HuH-7.5 (cell line): ENCODE data around the gene SLC45A3.

ENCODE experiments used
- DNase-seq: peaks from one replicate; pipeline ENCODE4 v3.0.0; 2011; ENCODE audit warnings: low spot score

Gene SLC45A3

DNA sequence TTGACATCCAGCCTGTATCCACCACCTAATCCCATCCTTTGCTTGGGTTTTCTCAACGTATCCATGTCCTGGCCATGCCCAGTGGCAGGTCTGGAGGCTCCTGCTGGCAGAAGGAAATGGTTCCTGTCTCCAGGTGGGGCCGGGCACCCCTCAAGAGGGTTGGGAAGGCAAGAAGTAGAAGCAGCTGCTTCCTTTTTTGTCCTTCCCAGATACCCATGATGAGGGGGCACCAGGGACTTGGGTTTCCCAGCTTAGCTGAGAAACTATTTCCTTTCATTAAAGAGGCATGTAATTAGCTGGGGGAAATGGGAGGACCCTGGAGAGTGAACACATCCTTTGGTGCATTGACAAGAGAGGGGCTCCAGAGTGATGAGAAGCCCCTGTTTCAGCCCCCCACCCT, 21.1 kb upstream of the SLC45A3 start:
- no peak for DNase-seq

DNA sequence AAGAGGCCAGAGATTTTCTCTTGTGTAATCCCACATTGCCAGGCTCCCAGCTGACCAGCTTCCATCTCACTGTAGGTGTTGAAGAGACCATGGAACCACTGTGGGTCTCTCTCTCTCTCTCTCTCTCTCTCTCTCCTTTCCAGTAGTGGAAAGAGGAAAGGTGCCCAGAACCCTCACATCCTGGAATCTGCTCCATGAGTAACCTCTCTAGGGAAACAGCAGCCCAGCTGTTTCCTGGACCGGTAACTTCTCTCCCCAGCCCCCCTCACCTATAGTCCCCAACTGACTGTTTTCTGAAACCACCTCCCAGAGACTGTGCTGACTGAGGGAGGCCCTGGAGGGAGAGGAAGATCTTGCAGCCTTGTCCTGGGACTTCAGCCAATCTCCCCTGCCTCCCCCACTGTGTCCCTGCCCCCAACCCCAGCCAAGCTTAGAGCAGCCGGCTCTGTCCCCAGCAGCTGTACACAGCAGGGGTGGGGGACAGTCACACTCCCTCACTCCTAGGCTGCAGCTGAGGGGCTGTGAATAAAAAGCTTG, 20.6 kb upstream of the SLC45A3 start:
- no peak for DNase-seq

GRCh38 chr1:205699416-205699815, 19.1 kb upstream of the SLC45A3 start:
- no peak for DNase-seq

DNA sequence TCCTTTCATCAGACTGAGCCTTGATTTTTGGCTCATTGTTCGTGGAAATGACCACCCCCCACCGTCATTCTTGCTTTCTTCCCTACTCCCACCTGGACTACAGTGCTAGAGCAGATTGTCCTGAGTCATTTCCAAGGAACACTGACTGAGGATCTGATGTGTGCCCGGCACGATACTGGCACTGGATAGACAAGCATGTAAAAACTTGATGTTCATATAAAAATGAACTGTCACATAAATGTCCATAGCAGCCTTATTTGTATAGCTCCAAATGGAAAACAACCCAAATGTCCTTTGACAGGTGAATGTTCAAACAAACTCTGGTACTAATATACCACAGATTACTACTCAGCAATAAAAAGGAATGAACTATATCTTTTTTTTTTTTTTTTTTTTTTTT, 18.6 kb upstream of the SLC45A3 start:
- DNase-seq, result no peak

- DNase-seq, result no peak
Measured at GRCh38 chr1:205693421-205693991, 13.2 kb upstream of the SLC45A3 start.

GRCh38 chr1:205692423-205692822, 12.1 kb upstream of the SLC45A3 start:
- DNase-seq, result no peak

GRCh38 chr1:205690122-205690756, 9.9 kb upstream of the SLC45A3 start:
- no peak for DNase-seq

DNA sequence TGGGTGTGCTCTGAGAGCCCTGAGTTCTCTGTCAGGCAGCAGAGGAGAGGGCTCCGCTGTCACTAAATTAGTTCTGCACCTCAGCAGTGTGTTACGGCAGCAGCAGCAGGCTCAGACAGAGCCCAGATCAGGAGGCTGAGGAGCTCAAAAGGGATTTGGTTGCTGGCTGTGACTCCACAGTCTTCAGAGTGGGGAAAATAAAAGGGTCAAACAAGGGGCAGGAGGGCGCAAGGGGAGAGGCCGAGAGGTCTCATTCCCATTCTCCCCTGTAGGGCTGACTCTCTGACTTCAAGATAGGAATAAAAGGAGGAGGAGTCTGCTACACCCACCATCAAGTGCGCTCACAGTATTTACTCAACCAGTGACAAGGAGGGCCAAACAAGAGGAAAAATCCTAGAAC, 9.2 kb upstream of the SLC45A3 start:
- no peak for DNase-seq

DNA sequence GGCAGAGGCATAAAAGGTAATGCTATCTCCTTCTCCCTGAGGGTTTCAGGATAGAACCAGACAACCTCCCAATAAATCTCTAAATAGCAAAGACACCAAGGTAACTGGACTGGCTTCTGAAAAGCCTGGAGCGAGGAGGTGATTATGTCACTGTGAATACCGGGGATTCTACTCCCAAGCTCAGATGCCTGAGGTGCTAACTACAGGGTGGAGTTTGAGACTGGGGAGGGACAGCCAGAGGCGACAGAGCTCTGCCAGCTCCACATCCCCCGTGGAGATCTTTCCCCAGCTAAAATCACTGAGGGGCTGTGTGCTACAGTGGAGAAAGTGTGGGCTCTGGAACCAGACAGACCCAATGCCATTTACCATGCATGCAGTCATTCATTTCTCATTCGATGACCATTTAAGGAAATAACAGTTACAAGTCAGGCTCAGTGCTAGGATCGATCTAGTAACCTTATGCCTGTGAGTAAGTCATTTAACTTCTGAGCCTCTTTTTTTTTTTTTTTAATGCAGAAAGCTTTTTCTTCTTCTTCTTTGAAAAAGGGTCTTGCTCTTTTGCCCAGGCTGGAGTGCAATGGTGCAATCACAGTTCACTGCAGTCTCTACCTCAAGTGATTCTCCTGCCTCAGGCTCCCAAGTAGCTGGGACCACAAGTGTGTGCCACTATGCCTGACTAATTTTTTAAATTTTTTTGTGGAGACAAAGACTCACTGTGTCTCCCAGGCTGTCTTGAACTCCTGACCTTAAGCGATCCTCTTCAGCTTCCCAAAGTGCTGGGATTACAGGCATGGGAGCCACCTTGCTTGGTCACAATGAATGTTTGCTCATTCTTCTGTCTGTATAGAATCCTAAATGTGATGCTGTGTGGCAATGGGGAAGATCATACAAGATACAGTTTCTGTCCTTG, 8.1 kb upstream of the SLC45A3 start:
- DNase-seq, result no peak

GRCh38 chr1:205687242-205687641, 6.9 kb upstream of the SLC45A3 start:
- DNase-seq, result no peak

DNA sequence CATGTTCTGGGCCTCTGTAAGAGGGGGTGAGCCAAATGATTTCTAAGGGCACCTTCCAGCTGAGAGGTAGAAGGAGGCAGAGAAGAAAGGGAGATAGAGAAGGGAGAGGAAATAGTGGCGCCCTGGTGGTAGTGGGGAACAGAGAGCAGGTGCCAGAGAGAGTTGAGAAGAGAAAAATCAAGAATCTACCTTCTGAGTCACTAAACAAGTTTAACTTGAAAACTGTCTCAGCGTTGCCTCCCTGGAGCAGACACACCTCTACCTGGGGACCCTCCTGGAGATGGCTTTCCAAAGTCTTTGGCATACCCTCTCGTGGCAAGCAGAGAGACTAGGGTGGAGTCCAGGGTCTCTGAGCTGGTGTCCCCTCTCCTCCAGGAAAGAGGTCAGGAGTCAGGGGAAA, 1.1 kb upstream of the SLC45A3 start:
- no peak for DNase-seq

GRCh38 chr1:205678286-205679111, 1.8 kb downstream of the SLC45A3 start:
- no peak for DNase-seq

DNA sequence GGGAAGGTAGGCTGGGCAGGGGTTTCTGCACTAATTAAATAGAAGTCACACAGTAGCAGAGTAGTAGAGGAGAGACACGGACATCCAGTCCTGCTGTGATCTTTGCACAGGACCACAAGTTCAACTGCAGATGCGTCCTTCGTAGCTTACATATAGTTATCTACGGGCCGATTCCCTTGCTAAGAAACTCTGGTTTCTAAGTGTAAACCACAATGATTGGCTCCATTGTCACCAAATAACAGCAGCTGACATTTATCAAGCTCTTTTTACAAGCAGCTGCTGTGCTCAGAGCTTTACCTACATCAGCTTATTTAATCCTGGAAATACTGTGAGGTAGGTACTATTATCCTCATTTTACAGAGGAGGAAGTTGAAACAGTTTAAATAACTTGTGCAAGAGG, 3.1 kb downstream of the SLC45A3 start:
- DNase-seq, result no peak

DNA sequence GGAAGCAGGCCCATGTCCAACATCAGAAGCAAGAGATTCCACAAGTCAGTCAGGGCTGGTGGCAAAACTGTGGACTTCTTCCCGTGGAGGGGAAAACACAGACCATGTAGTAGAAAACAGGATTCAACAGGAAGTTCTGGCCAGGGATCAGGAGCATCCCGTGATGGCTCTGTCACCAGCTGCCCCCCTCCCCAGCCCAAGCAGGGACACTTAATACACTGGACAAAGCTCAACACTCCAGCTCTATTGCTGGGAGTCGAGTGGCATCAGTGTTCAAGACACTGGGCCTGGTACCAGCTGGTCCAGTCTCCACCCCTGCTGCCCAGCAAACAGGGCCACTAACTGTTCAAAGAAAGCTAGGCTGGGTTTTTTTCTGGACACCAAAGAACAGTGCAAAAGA, 3.7 kb downstream of the SLC45A3 start:
- DNase-seq, result no peak

GRCh38 chr1:205676002-205676401, 4.3 kb downstream of the SLC45A3 start:
- DNase-seq, result peak; percentile 63

DNA sequence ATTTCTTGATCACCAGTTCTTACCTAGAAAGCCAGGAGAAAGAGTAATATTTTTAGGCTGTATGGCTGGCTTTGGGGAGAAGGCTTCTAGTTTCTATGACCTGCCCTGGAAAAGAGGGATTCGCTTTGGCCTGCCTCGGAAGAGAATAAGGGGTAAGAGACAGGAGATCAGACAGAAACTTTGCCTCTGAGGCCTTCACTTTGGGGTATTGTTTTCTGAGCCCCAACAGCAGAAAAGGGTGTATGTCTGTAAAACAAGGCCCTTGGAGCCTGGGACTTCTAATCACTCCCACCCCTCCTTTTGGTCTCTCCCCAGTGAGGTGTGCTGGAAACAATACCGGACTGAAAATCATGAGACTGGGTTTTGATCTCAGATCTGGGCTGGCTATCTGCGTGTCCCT, 5.1 kb downstream of the SLC45A3 start:
- DNase-seq, result no peak

- DNase-seq, result no peak
Measured at GRCh38 chr1:205672970-205673369, 7.3 kb downstream of the SLC45A3 start.

DNA sequence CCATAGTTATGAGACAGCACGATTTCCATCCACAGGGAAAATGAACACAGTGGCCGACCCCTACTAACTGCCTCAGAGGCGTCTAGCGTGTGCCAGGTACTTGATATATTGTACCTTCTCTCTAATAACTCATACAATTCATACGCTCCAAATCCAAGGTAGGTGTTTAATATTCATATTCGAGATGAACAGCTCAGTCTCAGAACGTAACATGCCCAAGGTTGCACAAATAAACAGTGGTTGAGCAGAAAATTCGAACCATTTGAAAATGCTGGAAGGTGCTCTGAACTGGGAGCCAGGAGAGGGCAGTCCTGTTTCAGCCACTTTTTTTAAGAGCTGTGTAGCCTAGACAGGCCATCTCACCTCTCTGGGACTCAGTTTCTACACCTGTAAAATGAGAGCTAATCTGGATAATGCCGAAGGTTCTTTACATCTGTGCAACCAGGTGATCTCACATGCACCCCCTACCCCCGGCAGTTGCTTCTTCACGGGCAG, 7.9 kb downstream of the SLC45A3 start:
- DNase-seq, result no peak

DNA sequence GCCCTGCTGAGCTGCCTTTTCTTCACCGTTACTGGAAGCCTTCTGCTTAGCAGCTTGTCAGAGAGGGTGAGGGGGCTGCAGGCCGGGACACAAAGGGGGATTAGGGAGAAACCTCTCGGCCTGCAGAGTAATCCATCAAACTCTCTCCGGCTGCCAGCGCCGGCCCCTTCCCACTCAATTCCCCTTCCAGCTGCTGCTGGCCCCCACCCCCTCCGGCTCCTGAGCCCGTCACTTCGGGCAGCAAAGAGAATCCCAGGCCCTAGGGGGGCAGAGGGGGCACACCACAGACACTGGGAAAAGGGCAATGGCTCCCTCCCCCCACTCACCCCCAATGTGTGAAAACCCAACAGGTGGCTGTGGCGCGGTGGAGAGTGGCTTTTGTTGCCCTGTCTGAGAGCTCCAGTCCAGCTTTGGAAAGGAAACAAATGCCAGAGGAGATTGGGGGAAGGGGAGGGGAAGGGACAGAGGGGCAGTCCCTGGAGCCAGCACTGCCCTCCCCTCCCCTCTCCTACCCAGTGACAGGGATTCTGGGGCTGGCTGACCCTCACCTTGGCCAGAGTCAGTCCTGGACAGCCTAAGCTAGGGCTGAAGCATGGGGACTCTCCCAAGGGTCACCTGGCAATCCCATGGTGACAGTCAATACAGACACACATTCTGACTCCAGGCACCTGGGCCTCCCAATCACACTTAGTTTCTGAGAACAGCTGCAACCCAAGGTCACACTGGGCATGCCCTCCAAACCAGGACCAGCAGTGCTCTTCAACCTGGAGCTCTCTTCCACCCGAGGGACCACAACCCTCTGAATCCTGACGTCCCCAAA, 9.5 kb downstream of the SLC45A3 start:
- DNase-seq, result no peak

DNA sequence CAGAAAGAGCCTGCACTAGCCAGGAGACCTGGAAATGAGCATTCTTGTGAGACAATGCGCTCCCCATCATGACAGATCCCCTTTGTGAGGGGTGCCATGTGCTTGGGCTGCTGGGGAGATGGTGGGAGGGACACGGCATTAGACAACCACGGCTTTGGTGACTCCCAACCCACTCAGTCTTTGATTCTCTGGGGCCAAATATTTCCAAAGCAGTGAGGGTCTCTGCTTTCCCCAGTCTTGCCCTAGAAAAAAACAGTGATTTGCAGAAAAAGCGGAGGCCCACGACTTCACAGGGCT, 10.2 kb downstream of the SLC45A3 start:
- DNase-seq, result no peak
